Measurements from ENCODE around the gene CDK3. TPM values are rescaled to one million over a fixed set of nuclear protein-coding genes. Genes with fewer than 3 reads are reported as not detected.

CDK3 gene
- total and polyA plus RNA-seq, 12 donors = 0.52 to 11.3 (median 1.5) TPM

DNA sequence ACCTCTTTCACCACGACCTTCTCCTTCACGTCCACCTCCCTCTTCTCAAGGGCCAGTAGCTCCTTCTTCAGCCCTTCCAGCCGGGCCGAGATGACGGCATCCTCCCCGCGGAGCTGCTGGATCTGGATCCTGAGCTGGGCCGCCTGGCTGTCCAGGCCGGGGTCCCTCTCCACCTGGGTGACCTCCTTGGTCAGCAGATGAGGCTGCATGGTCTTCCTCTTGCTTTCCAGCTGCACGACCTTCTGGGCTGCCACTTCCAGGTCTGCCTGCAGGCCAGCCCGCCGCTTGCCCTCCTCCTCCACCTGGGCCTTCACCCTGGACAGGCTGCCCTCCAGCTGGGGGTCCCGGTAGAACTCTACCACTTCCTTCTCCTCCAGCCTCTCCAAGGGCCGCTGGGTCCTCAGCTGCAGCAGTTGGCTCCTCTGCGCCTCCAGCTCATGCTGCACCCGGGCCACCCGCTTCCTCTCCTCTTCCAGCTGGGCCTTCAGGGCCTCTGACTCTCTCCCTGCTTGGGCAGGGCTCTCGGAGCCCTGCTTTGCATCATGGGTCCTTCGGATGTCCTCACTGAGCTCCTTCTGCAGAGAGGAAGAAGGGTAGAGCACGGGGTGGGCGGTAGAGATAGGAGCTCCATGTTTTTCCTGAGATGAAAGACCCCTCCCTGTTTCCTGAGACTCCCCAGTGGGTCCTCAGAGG lies 9.5 kb downstream of the CDK3 start:
- Histone ChIP-seq H3K27me3 (peaks cover 0 to 8% (median 0%) of the 10 kb centered on the region in 7 donors), H3K4me1 (peaks cover 0 to 14% (median 4%) of the 10 kb centered on the region in 9 donors), H3K27ac (no peak overlapping the region), H3K4me3 (no peak overlapping the region), H3K36me3 (no peaks in the 10 kb centered on the region), H3K9me3 (no peaks in the 10 kb centered on the region)
- TF ChIP-seq, protein P1, sequence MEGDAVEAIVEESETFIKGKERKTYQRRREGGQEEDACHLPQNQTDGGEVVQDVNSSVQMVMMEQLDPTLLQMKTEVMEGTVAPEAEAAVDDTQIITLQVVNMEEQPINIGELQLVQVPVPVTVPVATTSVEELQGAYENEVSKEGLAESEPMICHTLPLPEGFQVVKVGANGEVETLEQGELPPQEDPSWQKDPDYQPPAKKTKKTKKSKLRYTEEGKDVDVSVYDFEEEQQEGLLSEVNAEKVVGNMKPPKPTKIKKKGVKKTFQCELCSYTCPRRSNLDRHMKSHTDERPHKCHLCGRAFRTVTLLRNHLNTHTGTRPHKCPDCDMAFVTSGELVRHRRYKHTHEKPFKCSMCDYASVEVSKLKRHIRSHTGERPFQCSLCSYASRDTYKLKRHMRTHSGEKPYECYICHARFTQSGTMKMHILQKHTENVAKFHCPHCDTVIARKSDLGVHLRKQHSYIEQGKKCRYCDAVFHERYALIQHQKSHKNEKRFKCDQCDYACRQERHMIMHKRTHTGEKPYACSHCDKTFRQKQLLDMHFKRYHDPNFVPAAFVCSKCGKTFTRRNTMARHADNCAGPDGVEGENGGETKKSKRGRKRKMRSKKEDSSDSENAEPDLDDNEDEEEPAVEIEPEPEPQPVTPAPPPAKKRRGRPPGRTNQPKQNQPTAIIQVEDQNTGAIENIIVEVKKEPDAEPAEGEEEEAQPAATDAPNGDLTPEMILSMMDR (IDR thresholded peaks at IDR 0.05) = no peak
- intact Hi-C loops (cut with DNase I) = loop anchor here in 9 of 10 donors (5.0 to 10.0 kb wide), 6 partner anchors 103 to 287 kb away; partner anchors contain the start of gene GALK1 (in 1 of the 9)
- ATAC-seq (no peak), DNase-seq (no peak)
- WGBS, 2 donors = 85 to 87% methylated on average over 21 of the region's 21 CpGs

- H3K4me1 ChIP-seq = peaks cover 0 to 6% (median 4%) of the 10 kb centered on the region in 9 donors
- DNase-seq (no peak), ATAC-seq (no peak)
- TF ChIP-seq, protein P1 (IDR thresholded peaks at IDR 0.05) = no peak
- intact Hi-C loops (cut with DNase I) = loop anchor here in 9 of 10 donors (2.0 to 10.0 kb wide), 5 partner anchors 41 to 285 kb away; no protein-coding TSS in a partner anchor
- H3K27ac ChIP-seq = no peak overlapping the region
- H3K27me3 ChIP-seq = peaks cover 0 to 9% (median 0%) of the 10 kb centered on the region in 7 donors
- no peak overlapping the region for H3K4me3 ChIP-seq
- H3K36me3 ChIP-seq = no peaks in the 10 kb centered on the region
- 81 to 82% methylated on average over 3 to 5 of the region's 5 CpGs for WGBS, 2 donors
- no peaks in the 10 kb centered on the region for H3K9me3 ChIP-seq
Observed at GRCh38 chr17:76011951-76012350, 11.3 kb downstream of the CDK3 start.

DNA sequence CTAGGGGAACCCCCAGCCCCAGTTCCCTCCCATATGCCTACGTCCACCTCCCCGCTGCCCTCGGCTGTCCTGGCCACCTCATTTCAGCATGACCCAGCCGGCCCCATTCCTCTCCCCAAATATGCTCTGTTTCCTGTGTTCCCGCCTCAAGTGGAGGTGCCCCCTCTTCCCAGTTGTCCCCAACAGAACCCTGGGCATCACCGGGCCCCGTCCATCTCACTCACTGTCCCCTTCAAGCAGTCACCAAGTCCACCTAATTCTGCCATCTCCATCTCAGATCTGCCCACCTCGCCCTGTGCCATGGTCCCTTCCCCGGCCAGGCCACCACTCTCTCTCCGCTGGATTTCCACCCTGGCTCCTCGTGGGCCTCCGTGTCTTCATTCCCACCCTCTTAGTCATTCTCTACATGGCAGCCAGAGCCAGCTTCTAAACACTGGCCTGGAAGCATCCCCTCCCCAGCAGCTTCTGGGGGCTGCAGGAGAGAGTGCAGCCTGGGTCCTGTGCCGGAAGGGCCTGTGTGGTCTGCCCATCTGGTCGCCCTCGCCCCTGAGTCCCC lies 12.8 kb downstream of the CDK3 start:
- H3K27ac ChIP-seq = no peak overlapping the region
- TF ChIP-seq, protein P1 (IDR thresholded peaks at IDR 0.05) = no peak

GRCh38 chr17:76014100-76014924 lies 13.7 kb downstream of the CDK3 start:
- Histone ChIP-seq H3K27me3 (peaks cover 0 to 11% (median 0%) of the 10 kb centered on the region in 7 donors), H3K9me3 (no peaks in the 10 kb centered on the region), H3K4me1 (peaks cover 0 to 6% (median 4%) of the 10 kb centered on the region in 9 donors), H3K27ac (no peak overlapping the region), H3K36me3 (no peaks in the 10 kb centered on the region), H3K4me3 (no peak overlapping the region)
- ATAC-seq (peak; percentile 65 to 88 (median 82)), DNase-seq (peak; percentile 54 to 68)
- TF ChIP-seq, protein P1 (IDR thresholded peaks at IDR 0.05) = peak; percentile 89 to 98 (median 95)
- intact Hi-C loops (cut with DNase I) = loop anchor here in 8 of 10 donors (5.0 to 10.0 kb wide), 4 partner anchors 170 to 283 kb away; no protein-coding TSS in a partner anchor
- 25 to 26% methylated on average over 19 of the region's 19 CpGs for WGBS, 2 donors

More for the DNA sequence above, 12.8 kb downstream of the CDK3 start:
- intact Hi-C loops (cut with DNase I) = loop anchor here in 9 of 10 donors (2.0 to 10.0 kb wide), 5 partner anchors 39 to 284 kb away; no protein-coding TSS in a partner anchor
- Histone ChIP-seq H3K4me1 (peaks cover 0 to 6% (median 4%) of the 10 kb centered on the region in 9 donors), H3K9me3 (no peaks in the 10 kb centered on the region), H3K36me3 (no peaks in the 10 kb centered on the region), H3K4me3 (no peak overlapping the region), H3K27me3 (peaks cover 0 to 9% (median 0%) of the 10 kb centered on the region in 7 donors)
- DNase-seq (no peak), ATAC-seq (no peak)
- 74 to 77% methylated on average over 14 to 15 of the region's 15 CpGs for whole genome bisulfite sequencing, 2 donors

Data from heart right ventricle (tissue), 16 donors.